ENCODE results near the gene OR10V1. TPM values are rescaled to one million over a fixed set of nuclear protein-coding genes. Genes with fewer than 3 reads are reported as not detected.
A peak's percentile ranks its signal among the peaks of the same experiment; 100 is the strongest.

The OR10V1 gene
- total RNA-seq (2014; rRNA removed; shearing (Covaris generic)) = not detected in 2 replicates
- polyA plus RNA-seq (2014; cell fraction: nucleus; rRNA removed) = not detected in 2 replicates

- DNase-seq (ENCODE audit: extremely low read depth, low read depth) = no peak
Measured at GRCh38 chr11:59713745-59714144, at the start of gene OR10V1. OR10V1 (minus strand) TSS chr11:59713845; CDS start chr11:59713845, 0 bp downstream.

- no peak for DNase-seq (ENCODE audit: extremely low read depth, low read depth)
Measured at GRCh38 chr11:59761993-59762392, 48.3 kb upstream of the OR10V1 start.

- no peak for DNase-seq (ENCODE audit: extremely low read depth, low read depth)
Measured at GRCh38 chr11:59760771-59761170, 47.1 kb upstream of the OR10V1 start.

GRCh38 chr11:59759900-59760299 lies 46.3 kb upstream of the OR10V1 start:
- no peak for DNase-seq (ENCODE audit: extremely low read depth, low read depth)

GRCh38 chr11:59758401-59759037 lies 44.9 kb upstream of the OR10V1 start:
- no peak for DNase-seq (ENCODE audit: extremely low read depth, low read depth)

- no peak for DNase-seq (ENCODE audit: extremely low read depth, low read depth)
Measured at GRCh38 chr11:59756845-59757244, 43.2 kb upstream of the OR10V1 start.

GRCh38 chr11:59756558-59756840 lies 42.9 kb upstream of the OR10V1 start:
- DNase-seq (ENCODE audit: extremely low read depth, low read depth) = no peak

- DNase-seq (ENCODE audit: extremely low read depth, low read depth) = no peak
Measured at GRCh38 chr11:59755701-59756557, 42.3 kb upstream of the OR10V1 start.

- DNase-seq (ENCODE audit: extremely low read depth, low read depth) = no peak
Measured at GRCh38 chr11:59754859-59755700, 41.4 kb upstream of the OR10V1 start, which contains the start of gene STX3. STX3 (plus strand) TSS chr11:59755376; CDS start chr11:59755606, 230 bp downstream.

- no peak for DNase-seq (ENCODE audit: extremely low read depth, low read depth)
Measured at GRCh38 chr11:59754494-59754858, 40.8 kb upstream of the OR10V1 start.

- peak; percentile 68 for DNase-seq (ENCODE audit: extremely low read depth, low read depth)
Measured at GRCh38 chr11:59753650-59754493, 40.2 kb upstream of the OR10V1 start.

- DNase-seq (ENCODE audit: extremely low read depth, low read depth) = no peak
Measured at GRCh38 chr11:59746111-59746510, 32.5 kb upstream of the OR10V1 start.

- DNase-seq (ENCODE audit: extremely low read depth, low read depth) = no peak
Measured at GRCh38 chr11:59730896-59731565, 17.4 kb upstream of the OR10V1 start.

GRCh38 chr11:59729834-59730233 lies 16.2 kb upstream of the OR10V1 start:
- no peak for DNase-seq (ENCODE audit: extremely low read depth, low read depth)

- DNase-seq (ENCODE audit: extremely low read depth, low read depth) = no peak
Measured at GRCh38 chr11:59728913-59729312, 15.3 kb upstream of the OR10V1 start.

GRCh38 chr11:59728154-59728553 lies 14.5 kb upstream of the OR10V1 start:
- no peak for DNase-seq (ENCODE audit: extremely low read depth, low read depth)

GRCh38 chr11:59727426-59727825 lies 13.8 kb upstream of the OR10V1 start:
- no peak for DNase-seq (ENCODE audit: extremely low read depth, low read depth)

GRCh38 chr11:59724066-59724465 lies 10.4 kb upstream of the OR10V1 start:
- no peak for DNase-seq (ENCODE audit: extremely low read depth, low read depth)

- no peak for DNase-seq (ENCODE audit: extremely low read depth, low read depth)
Measured at GRCh38 chr11:59719556-59719955, 5.9 kb upstream of the OR10V1 start.

- no peak for DNase-seq (ENCODE audit: extremely low read depth, low read depth)
Measured at GRCh38 chr11:59716051-59716450, 2.4 kb upstream of the OR10V1 start.

Data from NCI-H460 (cell line).